ENCODE measurements around the gene LRRC9. TPM values are rescaled to one million over a fixed set of nuclear protein-coding genes. Genes with fewer than 3 reads are reported as not detected.

Gene LRRC9
- polyA plus RNA-seq, 3 donors, result not detected

DNA sequence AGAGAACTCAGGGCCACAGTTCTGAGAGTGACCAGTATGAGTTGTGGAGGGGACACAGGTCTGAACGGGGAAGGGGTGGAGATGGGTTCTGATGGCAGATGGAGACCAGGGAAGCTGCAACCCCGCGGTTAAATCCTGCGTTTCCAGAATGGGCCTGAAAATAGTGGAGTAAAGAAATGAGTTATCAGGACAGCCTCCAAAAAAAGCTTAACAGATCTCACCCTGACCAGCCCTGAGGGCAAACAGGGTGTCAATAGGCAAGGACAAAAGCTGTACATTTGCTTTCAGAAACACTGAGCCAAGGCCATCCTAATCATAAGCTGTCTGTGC is 48.8 kb upstream of the LRRC9 start:
- peak overlapping the region in 1 of 2 donors; percentile 66 for H3K27ac ChIP-seq (ENCODE audit: low read depth in 1 of 2, low read length in 2 of 2)
- Mint-ChIP-seq H3K4me1 (peaks cover 28% of the 10 kb centered on the region), H3K4me3 (peak overlapping the region; percentile 100), H3K27ac (peak overlapping the region in 3 of 7 donors; percentile 69 to 93 (median 72)), H3K27me3 (ENCODE audit: low read depth in 3 of 3) (peaks cover 35 to 52% (median 43%) of the 10 kb centered on the region in 3 donors), H3K36me3 (peaks cover 0 to 9% of the 10 kb centered on the region in 2 donors), H3K9me3 (peaks cover 0 to 14% (median 2%) of the 10 kb centered on the region in 7 donors)
- peaks cover 10 to 34% of the 10 kb centered on the region in 2 donors for H3K27me3 ChIP-seq (ENCODE audit: control insufficient read depth in 2 of 2, insufficient read depth in 2 of 2, low read length in 2 of 2)
- H3K9ac ChIP-seq (ENCODE audit: insufficient read depth, low read length, poor library complexity, severe bottlenecking), result peak overlapping the region; percentile 79
- WGBS (ENCODE audit: insufficient coverage), result 0% methylated on average over 1 of the region's 4 CpGs
- TF ChIP-seq, protein P1, sequence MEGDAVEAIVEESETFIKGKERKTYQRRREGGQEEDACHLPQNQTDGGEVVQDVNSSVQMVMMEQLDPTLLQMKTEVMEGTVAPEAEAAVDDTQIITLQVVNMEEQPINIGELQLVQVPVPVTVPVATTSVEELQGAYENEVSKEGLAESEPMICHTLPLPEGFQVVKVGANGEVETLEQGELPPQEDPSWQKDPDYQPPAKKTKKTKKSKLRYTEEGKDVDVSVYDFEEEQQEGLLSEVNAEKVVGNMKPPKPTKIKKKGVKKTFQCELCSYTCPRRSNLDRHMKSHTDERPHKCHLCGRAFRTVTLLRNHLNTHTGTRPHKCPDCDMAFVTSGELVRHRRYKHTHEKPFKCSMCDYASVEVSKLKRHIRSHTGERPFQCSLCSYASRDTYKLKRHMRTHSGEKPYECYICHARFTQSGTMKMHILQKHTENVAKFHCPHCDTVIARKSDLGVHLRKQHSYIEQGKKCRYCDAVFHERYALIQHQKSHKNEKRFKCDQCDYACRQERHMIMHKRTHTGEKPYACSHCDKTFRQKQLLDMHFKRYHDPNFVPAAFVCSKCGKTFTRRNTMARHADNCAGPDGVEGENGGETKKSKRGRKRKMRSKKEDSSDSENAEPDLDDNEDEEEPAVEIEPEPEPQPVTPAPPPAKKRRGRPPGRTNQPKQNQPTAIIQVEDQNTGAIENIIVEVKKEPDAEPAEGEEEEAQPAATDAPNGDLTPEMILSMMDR (IDR thresholded peaks at IDR 0.05), result no peak
- peaks cover 12% of the 10 kb centered on the region for H3K79me2 ChIP-seq (ENCODE audit: insufficient read depth, low read length)
- peak overlapping the region; percentile 89 for H2AFZ ChIP-seq (ENCODE audit: insufficient read depth, low read depth, low read length, poor library complexity, severe bottlenecking)
- H3K4me1 ChIP-seq (ENCODE audit: control insufficient read depth in 1 of 2, insufficient read depth in 2 of 2, low read length in 2 of 2), result peaks cover 17 to 27% of the 10 kb centered on the region in 2 donors
- H3K4me3 ChIP-seq (replicated peaks in 1 of 3; ENCODE audit: low read depth in 2 of 3, low read length in 3 of 3), result peak overlapping the region; percentile 66 to 91 (median 84)
- intact Hi-C loops (cut with micrococcal nuclease), result no loop called here
- peak overlapping the region; percentile 83 for H3K4me2 ChIP-seq (replicated peaks; ENCODE audit: extremely low read depth, low read length, poor library complexity, severe bottlenecking)
- peaks cover 39% of the 10 kb centered on the region for H4K20me1 ChIP-seq (ENCODE audit: insufficient read depth, low read length)
- DNase-seq, result no peak
- H3K36me3 ChIP-seq (replicated peaks in 1 of 2; ENCODE audit: control insufficient read depth in 1 of 2, insufficient read depth in 2 of 2, low read length in 2 of 2), result no peaks in the 10 kb centered on the region
- no peaks in the 10 kb centered on the region for H3K9me3 ChIP-seq (replicated peaks in 1 of 2; ENCODE audit: control insufficient read depth in 1 of 2, insufficient read depth in 1 of 2, low read length in 2 of 2)

DNA sequence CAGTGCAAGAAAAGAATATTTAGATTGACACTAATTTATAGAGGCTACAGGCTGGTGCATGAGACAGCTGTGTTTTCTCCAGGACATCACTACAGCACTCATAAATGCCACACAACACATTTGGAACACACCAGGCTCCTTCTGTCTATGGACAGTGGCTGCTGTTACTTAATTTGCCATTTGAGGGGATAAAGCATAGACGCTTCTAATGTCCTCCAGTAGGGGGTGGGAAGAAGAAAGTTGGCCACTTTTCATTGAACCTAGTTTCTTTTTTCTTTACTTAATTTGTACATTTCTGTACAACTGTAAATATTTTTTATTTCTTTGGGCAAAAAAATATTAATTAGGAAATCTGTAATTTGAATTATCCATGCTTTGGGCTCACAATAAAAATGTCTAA is 37.0 kb upstream of the LRRC9 start:
- no CpG with 5 or more reads among the region's 1 CpG for WGBS (ENCODE audit: insufficient coverage)
- Histone ChIP-seq H3K4me2 (replicated peaks; ENCODE audit: extremely low read depth, low read length, poor library complexity, severe bottlenecking) (no peak overlapping the region), H2AFZ (ENCODE audit: insufficient read depth, low read depth, low read length, poor library complexity, severe bottlenecking) (no peak overlapping the region), H3K36me3 (replicated peaks in 1 of 2; ENCODE audit: control insufficient read depth in 1 of 2, insufficient read depth in 2 of 2, low read length in 2 of 2) (no peaks in the 10 kb centered on the region), H3K4me1 (ENCODE audit: control insufficient read depth in 1 of 2, insufficient read depth in 2 of 2, low read length in 2 of 2) (no peaks in the 10 kb centered on the region), H3K27me3 (ENCODE audit: control insufficient read depth in 2 of 2, insufficient read depth in 2 of 2, low read length in 2 of 2) (no peaks in the 10 kb centered on the region), H3K27ac (ENCODE audit: low read depth in 1 of 2, low read length in 2 of 2) (no peak overlapping the region), H4K20me1 (ENCODE audit: insufficient read depth, low read length) (no peaks in the 10 kb centered on the region), H3K79me2 (ENCODE audit: insufficient read depth, low read length) (no peaks in the 10 kb centered on the region), H3K4me3 (replicated peaks in 1 of 3; ENCODE audit: low read depth in 2 of 3, low read length in 3 of 3) (no peak overlapping the region), H3K9me3 (replicated peaks in 1 of 2; ENCODE audit: control insufficient read depth in 1 of 2, insufficient read depth in 1 of 2, low read length in 2 of 2) (peaks cover 0 to 9% of the 10 kb centered on the region in 2 donors), H3K9ac (ENCODE audit: insufficient read depth, low read length, poor library complexity, severe bottlenecking) (no peak overlapping the region)
- DNase-seq, result no peak
- Mint-ChIP-seq H3K4me3 (no peak overlapping the region), H3K27ac (no peak overlapping the region), H3K36me3 (no peaks in the 10 kb centered on the region), H3K9me3 (peaks cover 3 to 8% (median 6%) of the 10 kb centered on the region in 7 donors), H3K27me3 (ENCODE audit: low read depth in 3 of 3) (peaks cover 1 to 12% (median 3%) of the 10 kb centered on the region in 3 donors), H3K4me1 (no peaks in the 10 kb centered on the region)
- TF ChIP-seq, protein P1 (IDR thresholded peaks at IDR 0.05), result peak; percentile 41
- intact Hi-C loops (cut with micrococcal nuclease), result no loop called here

Measured in CD14-positive monocyte (primary cell).